SU-DHL-6 (cell line): ENCODE measurements around the gene RUNX2.

ENCODE experiments used
- H2AFZ ChIP-seq: fragments of 200-600 bp; sonication (generic); 2 replicates; pipeline ENCODE4 v1.6.1; 2014; ENCODE audit warnings: low read depth, mild to moderate bottlenecking, moderate library complexity, mixed read lengths, antibody characterized with exemption, low read length; ENCODE audit not compliant: severe bottlenecking
- H3F3A ChIP-seq: fragments of 200-600 bp; shearing (Covaris generic); 2 replicates; pipeline ENCODE4 v1.6.0; 2016; ENCODE audit warnings: antibody characterized with exemption, mild to moderate bottlenecking; ENCODE audit not compliant: insufficient read depth
- H3K27ac ChIP-seq: fragments of 200-600 bp; sonication (generic); 2 replicates; pipeline ENCODE4 v1.5.1; 2016; ENCODE audit warnings: low read depth, mild to moderate bottlenecking, low read length, moderate library complexity, mixed read lengths
- H3K27me3 ChIP-seq: fragments of 200-600 bp; sonication (generic), shearing (Covaris generic); 2 replicates; pipeline ENCODE4 v1.6.0; 2014; ENCODE audit warnings: mild to moderate bottlenecking, low read length
- H3K36me3 ChIP-seq: fragments of 200-600 bp; sonication (generic); 2 replicates; pipeline ENCODE4 v1.6.1; 2014; ENCODE audit warnings: mild to moderate bottlenecking, low read length, mixed read lengths
- H3K4me2 ChIP-seq: fragments of 300-600, 200-600 bp; shearing (Covaris generic), sonication (generic); 2 replicates; pipeline ENCODE4 v1.6.0; 2014; ENCODE audit warnings: low read length, low read depth, mild to moderate bottlenecking; ENCODE audit not compliant: poor library complexity, severe bottlenecking
- H3K4me3 ChIP-seq: fragments of 200-600 bp; sonication (generic); 2 replicates; pipeline ENCODE4 v1.5.1; 2014; ENCODE audit warnings: antibody characterized with exemption, low read length, mild to moderate bottlenecking, mixed read lengths; ENCODE audit not compliant: insufficient read depth, poor library complexity, severe bottlenecking
- H3K79me2 ChIP-seq: fragments of 200-600 bp; sonication (generic); 2 replicates; pipeline ENCODE4 v1.6.1; 2014; ENCODE audit warnings: mild to moderate bottlenecking, low read length, moderate library complexity; ENCODE audit not compliant: insufficient read depth
- H3K9ac ChIP-seq: fragments of 200-600 bp; sonication (generic); 2 replicates; pipeline ENCODE4 v1.7.0; 2014; ENCODE audit warnings: mild to moderate bottlenecking, low read length
- H3K9me2 ChIP-seq: fragments of 200-600 bp; sonication (generic); replicated peaks from 2 replicates; pipeline ENCODE4 v1.6.1; 2014; ENCODE audit warnings: low read length; ENCODE audit not compliant: insufficient read depth
- H3K9me3 ChIP-seq: fragments of 200-600 bp; sonication (generic); 2 replicates; pipeline ENCODE4 v1.6.1; 2014; ENCODE audit warnings: low read length, mixed read lengths; ENCODE audit not compliant: insufficient read depth
- H4K20me1 ChIP-seq: fragments of 200-600 bp; sonication (generic); 2 replicates; pipeline ENCODE4 v1.6.1; 2014; ENCODE audit warnings: low read depth, mild to moderate bottlenecking, antibody characterized with exemption, low read length, moderate library complexity, mixed read lengths
- CTCF ChIP-seq: fragments of 200-600 bp; sonication (generic); IDR thresholded peaks from one replicate; pipeline ENCODE4 v1.5.1; 2017; ENCODE audit warnings: antibody characterized with exemption, mild to moderate bottlenecking, low read length, moderate library complexity; ENCODE audit not compliant: insufficient read depth, poor library complexity, severe bottlenecking
- EZH2phosphoT487 ChIP-seq: fragments of 200-600 bp; sonication (generic), shearing (Covaris generic); conservative IDR thresholded peaks from 2 replicates; pipeline ENCODE4 v1.6.1; 2018; ENCODE audit warnings: mild to moderate bottlenecking, antibody characterized with exemption, low read length, moderate library complexity, mixed read lengths

Gene RUNX2

GRCh38 chr6:45658958-45659357 lies 330.8 kb downstream of the RUNX2 start:
- H3K4me2 ChIP-seq, result peak overlapping the region; percentile 87
- H4K20me1 ChIP-seq, result no peaks in the 10 kb centered on the region
- H3K27me3 ChIP-seq, result no peaks in the 10 kb centered on the region
- no peaks in the 10 kb centered on the region for H3K9me3 ChIP-seq
- H3K9ac ChIP-seq, result peak overlapping the region; percentile 59
- peak overlapping the region; percentile 87 for H3K27ac ChIP-seq
- peaks cover 5% of the 10 kb centered on the region; the same call in 1 of the 2 replicates for H3K79me2 ChIP-seq
- peaks cover 17% of the 10 kb centered on the region for H3F3A ChIP-seq
- H3K4me3 ChIP-seq, result peak overlapping the region; percentile 54
- TF ChIP-seq CTCF (no peak), EZH2phosphoT487 (no peak)
- peak overlapping the region; percentile 6 for H2AFZ ChIP-seq
- H3K9me2 ChIP-seq, result no peaks in the 10 kb centered on the region
- H3K36me3 ChIP-seq, result no peaks in the 10 kb centered on the region

- Histone ChIP-seq H3K9ac (no peak overlapping the region), H3K4me2 (peak overlapping the region; percentile 87), H3K9me3 (no peaks in the 10 kb centered on the region), H2AFZ (no peak overlapping the region), H3K4me3 (no peak overlapping the region), H4K20me1 (no peaks in the 10 kb centered on the region), H3K9me2 (no peaks in the 10 kb centered on the region), H3K27me3 (no peaks in the 10 kb centered on the region), H3K27ac (no peak overlapping the region; the same call in 1 of the 2 replicates), H3K36me3 (no peaks in the 10 kb centered on the region), H3F3A (peaks cover 23% of the 10 kb centered on the region), H3K79me2 (peaks cover 5% of the 10 kb centered on the region; the same call in 1 of the 2 replicates)
- no peak for TF ChIP-seq CTCF
- TF ChIP-seq EZH2phosphoT487, result no peak
These were observed 333.5 kb downstream of the RUNX2 start for GRCh38 chr6:45661661-45662060.

GRCh38 chr6:45663251-45664221 lies 335.4 kb downstream of the RUNX2 start:
- H3K4me3 ChIP-seq, result no peak overlapping the region
- no peak overlapping the region for H3K27ac ChIP-seq
- H3K27me3 ChIP-seq, result no peaks in the 10 kb centered on the region
- TF ChIP-seq CTCF (no peak), EZH2phosphoT487 (no peak)
- no peaks in the 10 kb centered on the region for H3K9me3 ChIP-seq
- no peaks in the 10 kb centered on the region for H3K9me2 ChIP-seq
- no peaks in the 10 kb centered on the region for H4K20me1 ChIP-seq
- no peaks in the 10 kb centered on the region for H3K36me3 ChIP-seq
- no peak overlapping the region for H3K9ac ChIP-seq
- H2AFZ ChIP-seq, result no peak overlapping the region
- peaks cover 5% of the 10 kb centered on the region; the same call in 1 of the 2 replicates for H3K79me2 ChIP-seq
- H3K4me2 ChIP-seq, result no peak overlapping the region
- H3F3A ChIP-seq, result peaks cover 18% of the 10 kb centered on the region
